ENCODE data around the gene ENGASE.

ENGASE gene

DNA sequence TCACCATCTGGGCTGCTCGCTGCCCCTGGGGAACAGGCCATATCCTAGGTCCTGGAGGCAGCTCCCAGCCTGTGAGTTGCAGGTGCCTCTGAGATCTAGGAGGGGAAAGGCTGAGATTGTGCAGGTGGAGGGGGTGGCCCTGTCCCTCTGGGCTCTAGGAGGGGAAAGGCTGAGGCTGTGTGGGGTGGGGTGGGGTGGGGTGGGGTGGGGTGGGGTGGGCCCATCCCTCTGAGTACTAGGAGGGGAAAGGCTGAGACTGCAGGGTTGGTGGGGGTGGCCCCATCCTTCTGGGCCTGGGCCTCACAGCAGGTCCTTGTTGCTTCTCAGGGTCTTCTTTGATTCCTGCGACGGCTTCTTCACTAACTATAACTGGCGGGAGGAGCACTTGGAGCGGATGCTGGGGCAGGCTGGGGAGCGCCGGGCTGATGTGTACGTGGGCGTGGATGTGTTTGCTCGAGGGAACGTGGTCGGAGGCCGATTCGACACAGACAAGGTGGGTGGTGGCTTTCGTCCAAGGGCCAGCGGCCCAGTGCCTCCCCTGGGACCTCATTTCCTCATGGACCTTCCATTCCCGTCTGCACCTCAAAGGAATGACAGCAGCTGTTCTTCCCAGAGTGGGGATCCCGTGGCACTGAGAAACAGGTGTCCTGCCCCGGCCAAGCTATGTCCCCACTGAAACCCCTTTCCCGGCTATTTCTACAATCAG, 7.1 kb downstream of the ENGASE start:
- no CpG with 5 or more reads among the region's 20 CpGs for WGBS (ENCODE audit: extremely low coverage, insufficient coverage, low lambda C conversion rate)
- Histone ChIP-seq H3K27me3 (ENCODE audit: insufficient read depth, low read length, poor library complexity) (no peaks in the 10 kb centered on the region), H3K27ac (ENCODE audit: low read depth, low read length) (no peak overlapping the region), H4K5ac (ENCODE audit: low read length) (no peak overlapping the region), H3K79me2 (ENCODE audit: control insufficient read depth, insufficient read depth, low read length) (no peaks in the 10 kb centered on the region), H3K4me3 (ENCODE audit: low read length) (no peak overlapping the region), H3K23ac (ENCODE audit: low read length) (no peak overlapping the region), H2BK15ac (replicated peaks; ENCODE audit: low read depth) (no peak overlapping the region), H2BK5ac (ENCODE audit: low read length) (no peak overlapping the region), H3K4ac (ENCODE audit: low read depth, low read length) (no peak overlapping the region), H3K56ac (ENCODE audit: low read length) (no peak overlapping the region), H3K4me1 (ENCODE audit: control insufficient read depth, low read depth, low read length) (no peaks in the 10 kb centered on the region), H2BK120ac (ENCODE audit: low read depth, low read length) (no peak overlapping the region), H3K9ac (ENCODE audit: low read length) (no peak overlapping the region), H2AK5ac (ENCODE audit: low read length) (no peak overlapping the region), H3K79me1 (ENCODE audit: low read length) (no peaks in the 10 kb centered on the region), H3K18ac (ENCODE audit: low read length) (no peak overlapping the region), H3K4me2 (ENCODE audit: low read length) (no peak overlapping the region), H4K8ac (ENCODE audit: low read depth, low read length) (no peak overlapping the region), H3K36me3 (ENCODE audit: control insufficient read depth, insufficient read depth, low read length) (no peaks in the 10 kb centered on the region)
- no peak for DNase-seq

- Histone ChIP-seq H3K4me3 (ENCODE audit: low read length) (no peak overlapping the region), H2BK5ac (ENCODE audit: low read length) (no peak overlapping the region), H3K27ac (ENCODE audit: low read depth, low read length) (no peak overlapping the region), H4K8ac (ENCODE audit: low read depth, low read length) (no peak overlapping the region), H2BK120ac (ENCODE audit: low read depth, low read length) (no peak overlapping the region), H3K4me2 (ENCODE audit: low read length) (no peak overlapping the region), H3K23ac (ENCODE audit: low read length) (no peak overlapping the region), H4K5ac (ENCODE audit: low read length) (no peak overlapping the region), H3K4me1 (ENCODE audit: control insufficient read depth, low read depth, low read length) (no peaks in the 10 kb centered on the region), H3K4ac (ENCODE audit: low read depth, low read length) (no peak overlapping the region), H3K18ac (ENCODE audit: low read length) (no peak overlapping the region), H2BK15ac (replicated peaks; ENCODE audit: low read depth) (no peak overlapping the region), H3K79me2 (ENCODE audit: control insufficient read depth, insufficient read depth, low read length) (no peaks in the 10 kb centered on the region), H3K79me1 (ENCODE audit: low read length) (no peaks in the 10 kb centered on the region), H3K36me3 (ENCODE audit: control insufficient read depth, insufficient read depth, low read length) (no peaks in the 10 kb centered on the region), H2AK5ac (ENCODE audit: low read length) (no peak overlapping the region), H3K27me3 (ENCODE audit: insufficient read depth, low read length, poor library complexity) (no peaks in the 10 kb centered on the region), H3K56ac (ENCODE audit: low read length) (no peak overlapping the region), H3K9ac (ENCODE audit: low read length) (no peak overlapping the region)
- peak; percentile 52 for DNase-seq
- WGBS (ENCODE audit: extremely low coverage, insufficient coverage, low lambda C conversion rate), result no CpG with 5 or more reads among the region's 41 CpGs
Measured at GRCh38 chr17:79082311-79083190, 7.9 kb downstream of the ENGASE start.

DNA sequence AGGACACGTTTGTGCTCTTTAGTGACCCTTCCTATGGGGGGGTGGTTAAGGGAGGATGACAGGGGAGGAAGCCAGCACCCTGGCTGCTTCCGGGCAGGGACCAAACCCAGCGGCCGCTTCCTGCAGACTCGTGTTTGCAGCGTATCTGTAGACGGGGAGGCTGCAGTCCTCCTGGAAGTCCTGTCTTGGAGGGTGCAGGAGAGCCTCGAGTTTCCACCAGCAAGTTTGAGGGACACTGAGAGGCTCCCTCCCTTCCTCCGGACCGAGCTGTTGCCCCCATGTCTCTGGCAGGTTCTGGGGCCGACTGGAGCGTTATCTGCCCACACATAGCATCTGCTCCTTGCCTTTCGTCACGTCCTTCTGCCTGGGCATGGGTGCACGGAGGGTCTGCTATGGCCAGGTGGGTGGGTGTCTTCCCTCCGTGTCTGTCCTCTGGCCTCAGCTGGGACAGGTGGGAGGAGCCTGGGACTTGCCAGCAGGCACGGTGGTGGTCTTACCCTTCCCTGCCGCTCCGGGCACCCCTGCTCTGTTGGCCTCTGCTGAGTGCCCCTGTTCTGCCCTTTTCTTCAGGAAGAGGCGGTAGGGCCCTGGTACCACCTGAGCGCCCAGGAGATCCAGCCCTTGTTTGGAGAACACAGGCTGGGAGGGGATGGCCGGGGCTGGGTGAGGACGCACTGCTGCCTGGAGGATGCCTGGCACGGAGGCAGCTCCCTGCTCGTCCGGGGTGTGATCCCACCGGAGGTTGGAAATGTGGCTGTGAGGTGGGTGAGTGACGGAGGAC, 8.8 kb downstream of the ENGASE start:
- no peaks in the 10 kb centered on the region for H3K79me2 ChIP-seq (ENCODE audit: control insufficient read depth, insufficient read depth, low read length)
- H3K4me1 ChIP-seq (ENCODE audit: control insufficient read depth, low read depth, low read length), result no peaks in the 10 kb centered on the region
- H3K4me2 ChIP-seq (ENCODE audit: low read length), result no peak overlapping the region
- H2BK5ac ChIP-seq (ENCODE audit: low read length), result no peak overlapping the region
- H3K4ac ChIP-seq (ENCODE audit: low read depth, low read length), result no peak overlapping the region
- no peak overlapping the region for H3K27ac ChIP-seq (ENCODE audit: low read depth, low read length)
- no peaks in the 10 kb centered on the region for H3K27me3 ChIP-seq (ENCODE audit: insufficient read depth, low read length, poor library complexity)
- no peak overlapping the region for H4K5ac ChIP-seq (ENCODE audit: low read length)
- H3K56ac ChIP-seq (ENCODE audit: low read length), result no peak overlapping the region
- H2AK5ac ChIP-seq (ENCODE audit: low read length), result no peak overlapping the region
- H3K4me3 ChIP-seq (ENCODE audit: low read length), result no peak overlapping the region
- no peak overlapping the region for H4K8ac ChIP-seq (ENCODE audit: low read depth, low read length)
- no peaks in the 10 kb centered on the region for H3K36me3 ChIP-seq (ENCODE audit: control insufficient read depth, insufficient read depth, low read length)
- WGBS (ENCODE audit: extremely low coverage, insufficient coverage, low lambda C conversion rate), result no CpG with 5 or more reads among the region's 28 CpGs
- no peak overlapping the region for H3K18ac ChIP-seq (ENCODE audit: low read length)
- no peaks in the 10 kb centered on the region for H3K79me1 ChIP-seq (ENCODE audit: low read length)
- H3K23ac ChIP-seq (ENCODE audit: low read length), result no peak overlapping the region
- no peak overlapping the region for H2BK120ac ChIP-seq (ENCODE audit: low read depth, low read length)
- no peak for DNase-seq
- H3K9ac ChIP-seq (ENCODE audit: low read length), result no peak overlapping the region
- no peak overlapping the region for H2BK15ac ChIP-seq (replicated peaks; ENCODE audit: low read depth)

GRCh38 chr17:79084291-79085153, 9.9 kb downstream of the ENGASE start:
- Histone ChIP-seq H3K4me1 (ENCODE audit: control insufficient read depth, low read depth, low read length) (no peaks in the 10 kb centered on the region), H3K4me3 (ENCODE audit: low read length) (no peak overlapping the region), H3K4me2 (ENCODE audit: low read length) (no peak overlapping the region), H3K23ac (ENCODE audit: low read length) (no peak overlapping the region), H3K4ac (ENCODE audit: low read depth, low read length) (no peak overlapping the region), H4K8ac (ENCODE audit: low read depth, low read length) (no peak overlapping the region), H2BK120ac (ENCODE audit: low read depth, low read length) (no peak overlapping the region), H2BK15ac (replicated peaks; ENCODE audit: low read depth) (no peak overlapping the region), H3K27ac (ENCODE audit: low read depth, low read length) (no peak overlapping the region), H3K79me1 (ENCODE audit: low read length) (no peaks in the 10 kb centered on the region), H3K56ac (ENCODE audit: low read length) (no peak overlapping the region), H3K36me3 (ENCODE audit: control insufficient read depth, insufficient read depth, low read length) (no peaks in the 10 kb centered on the region), H2AK5ac (ENCODE audit: low read length) (no peak overlapping the region), H3K18ac (ENCODE audit: low read length) (no peak overlapping the region), H3K9ac (ENCODE audit: low read length) (no peak overlapping the region), H2BK5ac (ENCODE audit: low read length) (no peak overlapping the region), H4K5ac (ENCODE audit: low read length) (no peak overlapping the region), H3K27me3 (ENCODE audit: insufficient read depth, low read length, poor library complexity) (no peaks in the 10 kb centered on the region), H3K79me2 (ENCODE audit: control insufficient read depth, insufficient read depth, low read length) (no peaks in the 10 kb centered on the region)
- DNase-seq, result no peak
- no CpG with 5 or more reads among the region's 31 CpGs for WGBS (ENCODE audit: extremely low coverage, insufficient coverage, low lambda C conversion rate)

DNA sequence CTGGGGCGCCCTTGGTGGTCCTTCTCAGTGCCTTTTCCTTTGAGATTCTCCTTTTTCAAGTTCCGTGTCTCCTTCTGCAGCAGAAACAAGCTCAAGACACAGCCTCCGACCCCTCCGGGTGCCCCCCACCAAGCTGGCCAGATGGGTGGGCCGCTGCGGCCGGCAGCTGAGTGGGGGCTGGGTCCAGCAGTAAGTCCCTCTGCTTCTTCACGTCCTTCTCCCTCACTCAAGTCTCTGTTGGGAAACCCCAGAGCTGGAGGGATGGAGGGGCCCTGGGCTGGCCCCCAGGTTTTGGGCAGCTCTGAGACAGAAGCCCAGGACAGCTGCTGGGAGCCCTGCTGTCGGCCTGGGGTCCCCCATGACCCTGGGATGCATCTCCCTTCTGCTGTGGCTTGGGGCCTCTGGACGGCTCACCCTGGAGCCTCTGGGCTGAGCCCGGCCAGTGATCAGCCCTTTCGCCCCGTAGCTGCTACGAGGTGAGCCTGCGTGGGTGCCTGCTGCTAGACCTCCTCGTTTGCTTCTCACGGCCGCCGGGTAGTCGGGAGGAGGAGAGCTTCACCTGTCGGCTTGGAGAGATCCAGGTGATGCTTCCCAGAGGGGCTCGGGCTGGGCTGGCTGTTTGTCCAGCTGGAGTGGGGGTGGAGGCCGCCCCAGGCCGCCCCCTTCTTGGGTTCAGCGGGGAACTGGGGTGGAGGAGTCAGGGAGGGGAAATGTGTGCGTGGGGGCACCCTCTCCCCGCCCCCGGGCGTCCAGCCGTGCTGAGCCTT, 10.7 kb downstream of the ENGASE start:
- Histone ChIP-seq H3K56ac (ENCODE audit: low read length) (no peak overlapping the region), H3K27ac (ENCODE audit: low read depth, low read length) (no peak overlapping the region), H2BK120ac (ENCODE audit: low read depth, low read length) (no peak overlapping the region), H3K36me3 (ENCODE audit: control insufficient read depth, insufficient read depth, low read length) (no peaks in the 10 kb centered on the region), H3K79me2 (ENCODE audit: control insufficient read depth, insufficient read depth, low read length) (no peaks in the 10 kb centered on the region), H4K8ac (ENCODE audit: low read depth, low read length) (no peak overlapping the region), H2BK15ac (replicated peaks; ENCODE audit: low read depth) (no peak overlapping the region), H3K4me1 (ENCODE audit: control insufficient read depth, low read depth, low read length) (no peaks in the 10 kb centered on the region), H3K18ac (ENCODE audit: low read length) (no peak overlapping the region), H3K23ac (ENCODE audit: low read length) (no peak overlapping the region), H4K5ac (ENCODE audit: low read length) (no peak overlapping the region), H2AK5ac (ENCODE audit: low read length) (no peak overlapping the region), H3K4me2 (ENCODE audit: low read length) (no peak overlapping the region), H3K4me3 (ENCODE audit: low read length) (no peak overlapping the region), H2BK5ac (ENCODE audit: low read length) (no peak overlapping the region), H3K9ac (ENCODE audit: low read length) (no peak overlapping the region), H3K79me1 (ENCODE audit: low read length) (no peaks in the 10 kb centered on the region), H3K4ac (ENCODE audit: low read depth, low read length) (no peak overlapping the region), H3K27me3 (ENCODE audit: insufficient read depth, low read length, poor library complexity) (no peaks in the 10 kb centered on the region)
- no peak for DNase-seq
- no CpG with 5 or more reads among the region's 30 CpGs for WGBS (ENCODE audit: extremely low coverage, insufficient coverage, low lambda C conversion rate)

Data from mesendoderm (in vitro differentiated cells).